Measurements from ENCODE around the gene PRPF8.

DNA sequence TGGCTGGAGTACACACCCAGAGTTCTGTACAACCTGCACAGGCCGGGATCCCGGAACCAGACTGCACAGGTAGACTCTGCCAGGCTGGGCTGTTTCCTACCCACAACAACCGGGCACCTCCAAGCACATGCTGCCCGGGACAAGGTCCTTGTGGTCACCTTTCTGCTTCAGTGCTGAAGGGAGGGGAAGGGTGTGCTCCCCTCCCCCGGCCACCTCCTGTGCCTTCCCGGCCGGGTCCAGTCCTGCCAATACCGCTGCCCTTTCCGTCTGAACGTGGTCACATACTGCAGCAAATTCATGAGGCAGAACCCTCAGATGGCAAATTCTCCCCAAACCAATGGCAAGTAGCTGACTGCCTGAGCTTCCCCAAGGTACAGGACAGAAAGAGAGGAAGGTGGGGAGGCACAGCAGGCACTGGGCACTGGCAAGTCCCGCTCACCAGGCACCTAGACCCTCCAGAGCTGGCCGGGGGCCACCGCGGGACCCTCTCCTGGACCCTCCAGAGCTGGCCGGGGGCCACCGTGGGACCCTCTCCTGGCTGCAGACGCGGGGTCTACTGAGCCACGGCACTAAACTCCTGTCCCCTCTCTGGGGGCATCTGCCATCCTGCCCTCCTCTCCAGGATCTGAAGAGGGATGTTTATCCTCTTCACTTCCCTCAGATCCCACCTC is 78.9 kb downstream of the PRPF8 start:
- TF ChIP-seq EZH2 (IDR thresholded peaks at IDR 0.05; ENCODE audit: insufficient read depth, poor library complexity, severe bottlenecking): no peak
- TF ChIP-seq EZH2phosphoT487 (IDR thresholded peaks at IDR 0.05; ENCODE audit: insufficient read depth, low read depth): no peak

Data from GM23248 (cell line).